Psoas muscle (tissue), 8 donors: ENCODE results near the gene ASTN1. TPM values are rescaled to one million over a fixed set of nuclear protein-coding genes. Genes with fewer than 3 reads are reported as not detected.

Source experiments
- ATAC-seq, 4 donors: fragments of 200-7000 bp; cut with Tn5 transposase; one replicate each; pipeline ENCODE4 v1.9.1; 2020; ENCODE audit warnings: moderate library complexity in 3 of 4, mild to moderate bottlenecking in 2 of 4
- DNase-seq, 2 donors: peaks; one replicate each; pipeline ENCODE4 v3.0.0-alpha.2; 2020
- H3K27ac ChIP-seq: fragments of 200-600 bp; one replicate; pipeline ENCODE4 v1.8.0; 2022
- H3K27me3 ChIP-seq, 3 donors: fragments of 200-600 bp in 1 of 3; one replicate each; pipeline versions ENCODE4 v1.6.1 to v1.8.0; 2013 to 2022; ENCODE audit warnings: low read length in 2 of 3, mild to moderate bottlenecking in 2 of 3, moderate library complexity in 1 of 3; ENCODE audit not compliant: insufficient read depth in 3 of 3
- H3K36me3 ChIP-seq, 2 donors: fragments of 200-600 bp in 1 of 2; one replicate each; pipeline versions ENCODE4 v1.6.1 to v1.8.0; 2013 to 2022; ENCODE audit warnings: low read depth in 1 of 2, mild to moderate bottlenecking in 1 of 2, moderate library complexity in 1 of 2; ENCODE audit not compliant: insufficient read depth in 1 of 2
- H3K4me1 ChIP-seq: fragments of 200-600 bp; one replicate; pipeline ENCODE4 v1.8.0; 2022
- H3K4me3 ChIP-seq: fragments of 200-600 bp; one replicate; pipeline ENCODE4 v1.8.0; 2022; ENCODE audit warnings: mild to moderate bottlenecking
- H3K9me3 ChIP-seq: fragments of 200-600 bp; one replicate; pipeline ENCODE4 v1.8.0; 2022
- WGBS, 3 donors: extraction: QIAGEN DNeasy Blood & Tissue Kit; methylation state at CpG; one replicate each; pipeline versions ENCODE4 v1.1.6 to v1.1.7; 2013; 5-methylcytosine and 5-hydroxymethylcytosine counted together
- intact Hi-C, 2 donors: fragments of 100-400 bp; cut with DNase I; formaldehyde crosslinking; loops; one replicate each; pipeline versions ENCODE4 v1.11.0 to v1.14.2; 2022
- polyA plus RNA-seq, 3 donors: library from polyadenylated mRNA; stranded (reverse); fragments of 200-250 nt; gene quantifications; one replicate each; pipeline ENCODE4 v1.2.3, GENCODE V29; 2013
- total RNA-seq, 4 donors: library from RNA; stranded (reverse); fragmentation: NEBNext Ultra II Directional in 2 of 4; extraction: Animal tissue kit (Norgen Biotek cat#: 25700) in 2 of 4; gene quantifications; one replicate each; pipeline versions ENCODE4 v1.2.1 to v1.2.4, GENCODE V29; 2021 to 2023
- TF ChIP-seq, protein P1 (sequence below): fragments of 200-600 bp; IDR thresholded peaks from one replicate; pipeline ENCODE4 v1.8.0; 2022; ENCODE audit warnings: antibody characterized with exemption
- donor health status: healthy with polysubstance abuse.
- donor health status: DM: no; HTN: no; CAD: no; lungs with moderate emphysema.
- donor health status: Bipolar disorder and iron deficiency.
- donor health status: healthy.
- donor health status: DM: yes; HTN: yes; CAD: no.
- donor health status: DM: no; HTN: no; CAD: no.
- donor health status: DM: no; HTN: no; CAD: no.
- donor health status: DM: yes; HTN: yes; CAD: no.

The ASTN1 gene
- total and polyA plus RNA-seq, 7 donors = 0.03 to 0.51 (median 0.11) TPM; not detected in 1

DNA sequence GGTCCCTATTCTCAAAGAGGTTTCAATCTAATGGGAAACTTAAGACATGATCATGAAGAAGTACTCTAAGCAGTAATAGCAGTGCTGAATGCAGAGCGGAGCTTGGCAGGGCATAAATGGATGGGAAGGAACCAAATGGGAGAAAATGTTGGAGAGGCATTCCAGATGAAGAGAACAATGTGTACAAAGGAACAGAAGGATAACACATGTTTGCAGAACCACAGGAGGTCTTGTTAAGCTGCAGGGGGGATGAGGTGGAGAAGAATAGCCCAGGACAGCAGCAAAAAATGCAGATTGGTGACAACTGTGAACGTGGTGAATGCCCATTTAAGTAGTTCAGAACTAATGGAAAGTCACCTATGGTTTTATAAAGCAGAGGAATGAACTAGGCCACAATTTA is 99.1 kb downstream of the ASTN1 start:
- TF ChIP-seq, protein P1, sequence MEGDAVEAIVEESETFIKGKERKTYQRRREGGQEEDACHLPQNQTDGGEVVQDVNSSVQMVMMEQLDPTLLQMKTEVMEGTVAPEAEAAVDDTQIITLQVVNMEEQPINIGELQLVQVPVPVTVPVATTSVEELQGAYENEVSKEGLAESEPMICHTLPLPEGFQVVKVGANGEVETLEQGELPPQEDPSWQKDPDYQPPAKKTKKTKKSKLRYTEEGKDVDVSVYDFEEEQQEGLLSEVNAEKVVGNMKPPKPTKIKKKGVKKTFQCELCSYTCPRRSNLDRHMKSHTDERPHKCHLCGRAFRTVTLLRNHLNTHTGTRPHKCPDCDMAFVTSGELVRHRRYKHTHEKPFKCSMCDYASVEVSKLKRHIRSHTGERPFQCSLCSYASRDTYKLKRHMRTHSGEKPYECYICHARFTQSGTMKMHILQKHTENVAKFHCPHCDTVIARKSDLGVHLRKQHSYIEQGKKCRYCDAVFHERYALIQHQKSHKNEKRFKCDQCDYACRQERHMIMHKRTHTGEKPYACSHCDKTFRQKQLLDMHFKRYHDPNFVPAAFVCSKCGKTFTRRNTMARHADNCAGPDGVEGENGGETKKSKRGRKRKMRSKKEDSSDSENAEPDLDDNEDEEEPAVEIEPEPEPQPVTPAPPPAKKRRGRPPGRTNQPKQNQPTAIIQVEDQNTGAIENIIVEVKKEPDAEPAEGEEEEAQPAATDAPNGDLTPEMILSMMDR = no peak
- Histone ChIP-seq H3K9me3 (no peaks in the 10 kb centered on the region), H3K4me1 (no peaks in the 10 kb centered on the region), H3K27ac (no peak overlapping the region), H3K27me3 (no peaks in the 10 kb centered on the region), H3K36me3 (no peaks in the 10 kb centered on the region), H3K4me3 (no peak overlapping the region)
- ATAC-seq (no peak), DNase-seq (no peak)
- intact Hi-C loops = no loop called here
- 46 to 53% (median 48%) methylated on average over 2 of the region's 2 CpGs for WGBS, 3 donors

DNA sequence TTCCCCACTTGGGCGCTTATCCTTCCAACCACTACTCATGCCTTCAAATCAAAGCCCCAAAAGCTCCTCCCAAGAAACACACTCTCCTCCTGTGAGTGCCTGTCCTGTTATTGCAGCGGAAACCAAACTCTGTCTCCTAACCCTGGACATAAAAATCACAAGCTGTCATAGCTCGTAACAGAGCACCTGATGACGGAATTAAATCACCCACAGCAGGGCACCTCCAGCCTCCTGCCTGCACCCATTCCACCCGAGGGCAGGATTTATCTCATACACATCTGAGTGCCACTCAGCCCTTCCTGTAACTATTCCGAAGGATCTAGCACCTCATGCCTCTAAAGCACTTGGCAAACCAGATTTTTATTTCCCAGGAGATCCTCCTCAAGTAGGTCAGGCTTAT is 100.9 kb downstream of the ASTN1 start:
- Histone ChIP-seq H3K4me1 (no peaks in the 10 kb centered on the region), H3K9me3 (no peaks in the 10 kb centered on the region), H3K27me3 (no peaks in the 10 kb centered on the region), H3K36me3 (no peaks in the 10 kb centered on the region), H3K27ac (no peak overlapping the region), H3K4me3 (no peak overlapping the region)
- DNase-seq = no peak
- TF ChIP-seq, protein P1 = no peak
- no peak for ATAC-seq
- intact Hi-C loops = no loop called here
- WGBS, 3 donors = 70 to 87% (median 76%) methylated on average over 6 of the region's 6 CpGs

DNA sequence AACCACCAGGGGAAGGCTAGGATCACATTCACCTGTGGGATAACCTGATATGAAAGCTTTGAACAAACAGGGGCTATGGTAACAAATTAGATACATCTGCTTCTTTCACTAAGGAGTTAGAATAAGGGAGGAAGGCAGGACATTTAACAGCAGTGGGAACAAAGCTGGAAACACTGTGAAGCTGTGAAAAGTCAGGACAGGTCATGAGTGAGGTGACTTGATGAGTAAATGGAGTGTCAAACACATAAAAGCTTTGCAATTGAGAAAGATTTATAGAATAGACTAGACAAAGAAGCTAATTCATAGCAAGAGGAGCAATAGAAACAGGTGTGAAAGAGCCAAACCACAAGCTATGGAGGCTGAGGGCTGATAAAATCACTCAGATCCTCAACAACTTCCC is 110.0 kb downstream of the ASTN1 start:
- Histone ChIP-seq H3K9me3 (no peaks in the 10 kb centered on the region), H3K36me3 (no peaks in the 10 kb centered on the region), H3K27ac (no peak overlapping the region), H3K27me3 (no peaks in the 10 kb centered on the region), H3K4me3 (no peak overlapping the region), H3K4me1 (no peaks in the 10 kb centered on the region)
- no peak for DNase-seq
- intact Hi-C loops = no loop called here
- TF ChIP-seq, protein P1 = no peak
- ATAC-seq = no peak

DNA sequence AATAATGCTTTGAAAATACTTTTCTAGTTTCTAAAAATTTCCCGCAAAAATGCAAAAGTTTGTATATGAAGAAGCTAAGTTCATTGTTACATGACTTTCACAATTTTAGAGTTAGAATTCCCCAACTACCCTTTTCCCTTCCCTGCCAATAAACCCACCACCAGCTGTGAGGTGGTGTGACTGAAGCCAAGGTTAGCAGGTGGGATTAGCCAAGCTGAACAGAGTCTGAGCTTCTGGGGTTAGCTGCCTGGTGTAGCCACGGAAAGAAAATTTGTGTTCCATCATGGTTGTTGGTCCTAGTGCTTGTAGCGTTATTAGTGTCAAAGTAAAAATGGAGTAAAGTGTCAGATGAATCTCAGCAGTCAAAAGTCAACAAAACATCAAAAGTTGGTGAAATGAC is 110.9 kb downstream of the ASTN1 start:
- ATAC-seq (no peak), DNase-seq (no peak)
- H3K36me3 ChIP-seq = no peaks in the 10 kb centered on the region
- no peaks in the 10 kb centered on the region for H3K9me3 ChIP-seq
- intact Hi-C loops = no loop called here
- TF ChIP-seq, protein P1 = no peak
- H3K27me3 ChIP-seq = no peaks in the 10 kb centered on the region
- H3K27ac ChIP-seq = no peak overlapping the region
- 58 to 77% (median 67%) methylated on average over 3 of the region's 3 CpGs for WGBS, 3 donors
- H3K4me1 ChIP-seq = no peaks in the 10 kb centered on the region
- no peak overlapping the region for H3K4me3 ChIP-seq

DNA sequence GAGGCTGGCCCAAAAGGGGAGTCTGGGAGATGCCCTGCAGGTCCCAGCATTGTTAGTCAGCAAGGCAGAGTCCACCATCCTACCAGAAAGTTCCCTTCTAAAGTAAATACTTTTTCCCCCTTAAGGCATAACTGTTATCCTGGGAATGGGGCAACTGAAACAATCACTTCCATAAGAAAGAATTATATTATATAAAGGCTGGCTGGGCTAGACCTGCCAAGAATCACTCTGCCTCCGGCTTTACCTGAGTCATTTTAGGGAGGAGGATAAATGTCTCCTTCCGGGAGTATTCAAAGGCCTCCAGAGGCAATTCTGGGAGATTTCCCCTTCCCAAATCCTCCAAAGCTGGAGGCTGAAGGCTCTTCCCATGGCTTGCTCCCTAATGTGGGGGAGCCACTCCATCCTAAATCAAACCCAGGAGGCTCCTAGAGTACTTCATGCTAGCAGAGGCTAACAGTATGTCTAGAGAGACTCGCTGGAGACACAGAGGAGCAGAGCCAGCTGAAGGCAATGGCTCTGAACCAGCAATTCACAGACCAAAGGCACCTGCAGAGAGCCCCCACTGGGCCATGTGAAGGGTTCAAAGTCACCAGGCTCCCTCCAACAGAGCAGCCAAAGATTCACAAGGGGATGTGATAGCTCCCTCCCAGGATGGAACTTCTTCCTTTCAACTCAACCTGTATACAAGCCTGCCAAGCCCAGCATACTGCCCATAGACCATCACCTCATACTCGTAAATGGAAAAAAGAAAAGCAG is 116.0 kb downstream of the ASTN1 start:
- no peak overlapping the region for H3K27ac ChIP-seq
- intact Hi-C loops = no loop called here
- H3K36me3 ChIP-seq = no peaks in the 10 kb centered on the region
- H3K27me3 ChIP-seq = peaks cover 0 to 2% (median 0%) of the 10 kb centered on the region in 3 donors
- 65 to 67% (median 66%) methylated on average over 4 of the region's 4 CpGs for WGBS, 3 donors
- H3K4me3 ChIP-seq = no peak overlapping the region
- ATAC-seq (no peak), DNase-seq (no peak)
- H3K4me1 ChIP-seq = no peaks in the 10 kb centered on the region
- TF ChIP-seq, protein P1 = no peak
- H3K9me3 ChIP-seq = no peaks in the 10 kb centered on the region
